HG02885 (cell line): ENCODE measurements around the gene UQCC2.

Experiments
- ATAC-seq: cut with Tn5 transposase; IDR thresholded peaks from one replicate; pipeline ENCODE4 v1.9.1; 2021; ENCODE audit warnings: mild to moderate bottlenecking; ENCODE audit not compliant: unreplicated experiment, poor library complexity

The UQCC2 gene

GRCh38 chr6:33711140-33712129 lies at the start of gene UQCC2:
TSS of gene UQCC2 (minus strand) at chr6:33711700. CDS start at chr6:33711686, 14 bp downstream.
- ATAC-seq, result peak; percentile 91

DNA sequence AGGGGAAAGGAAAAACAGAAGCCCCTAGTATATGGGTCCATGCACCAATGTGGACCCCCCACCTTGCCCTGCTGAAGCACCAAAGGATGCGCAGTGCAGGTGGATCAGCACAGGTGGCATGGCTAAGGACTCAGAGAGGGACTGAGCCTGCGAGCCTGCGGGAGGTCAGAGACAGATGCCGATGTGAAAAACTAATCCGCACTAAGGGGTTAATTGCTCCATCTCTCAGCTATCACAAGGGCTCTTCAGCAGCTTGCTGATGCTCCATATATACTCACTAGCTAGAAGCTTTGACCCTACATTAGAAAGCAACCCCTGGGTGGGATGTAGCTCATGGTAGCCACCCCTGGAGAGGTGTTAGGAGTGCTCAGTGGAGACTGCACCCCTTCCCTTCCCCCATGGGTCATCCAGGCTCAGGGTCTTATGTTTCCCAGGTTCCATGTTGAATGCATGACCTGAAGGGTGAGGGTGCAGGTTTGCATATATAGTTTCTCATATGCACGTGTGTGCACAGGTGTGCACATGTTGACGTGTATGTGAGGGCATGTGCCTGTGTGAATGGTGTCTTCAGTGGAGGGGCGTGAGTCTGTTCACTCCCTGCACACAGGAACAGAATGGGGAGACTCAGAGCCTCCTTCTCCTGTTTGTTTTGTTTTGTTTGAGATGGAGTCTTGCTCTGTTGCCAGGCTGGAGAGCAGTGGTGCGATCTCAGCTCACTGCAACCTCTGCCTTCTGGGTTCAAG lies 48.6 kb upstream of the UQCC2 start:
- ATAC-seq, result no peak

- ATAC-seq, result no peak
Measured at GRCh38 chr6:33758815-33759216, 47.3 kb upstream of the UQCC2 start.

- no peak for ATAC-seq
Measured at GRCh38 chr6:33757906-33758305, 46.4 kb upstream of the UQCC2 start.

DNA sequence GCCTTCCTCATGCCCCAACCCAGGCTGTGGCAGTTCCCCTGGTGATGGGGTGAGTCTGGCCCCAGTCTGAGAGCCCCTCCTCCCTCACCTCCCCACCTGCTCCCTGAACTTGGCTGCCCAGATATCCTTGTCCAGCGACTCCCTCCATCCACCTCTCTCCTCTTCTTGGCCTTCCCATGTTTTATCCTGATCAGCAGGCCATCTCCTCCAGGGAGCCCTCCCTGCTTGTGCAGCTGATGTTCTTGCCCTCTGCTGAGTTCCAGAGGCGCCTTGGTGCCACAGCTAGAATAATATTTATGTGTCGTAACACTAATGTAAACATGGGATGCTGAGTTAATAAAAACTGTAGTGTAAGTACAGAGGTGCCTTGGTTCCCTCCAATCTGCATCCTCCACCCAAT lies 45.6 kb upstream of the UQCC2 start:
- ATAC-seq, result no peak

DNA sequence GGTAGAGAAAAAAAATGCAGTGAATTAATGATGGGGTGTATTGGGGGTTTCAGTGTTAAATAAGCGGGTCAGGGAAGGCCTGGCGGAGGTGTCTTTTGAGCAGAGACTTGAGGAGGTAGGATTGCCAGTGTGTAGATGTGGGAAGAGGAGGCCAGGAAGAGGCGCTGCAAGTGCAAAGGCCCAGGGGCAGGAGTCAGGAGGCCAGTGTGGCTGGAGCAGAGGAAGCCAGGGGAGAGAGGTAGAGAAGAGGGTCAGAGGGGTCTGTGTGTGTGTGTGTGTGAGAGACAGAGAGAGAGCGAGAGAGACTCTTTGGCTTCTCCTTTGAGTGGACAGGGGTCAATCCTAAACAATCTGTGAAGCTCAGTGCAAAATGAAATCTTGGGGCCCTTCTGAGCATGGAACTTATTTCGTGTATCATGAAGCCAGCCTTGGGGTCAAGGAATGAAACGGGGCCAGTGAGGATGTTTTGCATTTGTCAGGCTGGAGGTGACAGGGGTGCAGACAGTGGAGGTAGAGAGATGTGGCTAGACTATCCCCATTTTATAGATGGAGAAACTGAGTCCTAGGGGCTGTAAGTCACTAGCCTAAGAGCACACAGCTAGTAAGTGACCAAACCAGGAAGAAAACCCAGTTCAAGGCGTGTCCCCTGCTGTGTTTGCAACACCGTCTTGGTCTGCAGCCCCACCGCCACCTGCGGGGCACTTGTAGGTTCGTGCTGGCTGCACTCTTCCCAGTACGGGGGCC lies 44.9 kb upstream of the UQCC2 start:
- no peak for ATAC-seq

GRCh38 chr6:33755070-33755869 lies 43.8 kb upstream of the UQCC2 start:
- ATAC-seq, result no peak

DNA sequence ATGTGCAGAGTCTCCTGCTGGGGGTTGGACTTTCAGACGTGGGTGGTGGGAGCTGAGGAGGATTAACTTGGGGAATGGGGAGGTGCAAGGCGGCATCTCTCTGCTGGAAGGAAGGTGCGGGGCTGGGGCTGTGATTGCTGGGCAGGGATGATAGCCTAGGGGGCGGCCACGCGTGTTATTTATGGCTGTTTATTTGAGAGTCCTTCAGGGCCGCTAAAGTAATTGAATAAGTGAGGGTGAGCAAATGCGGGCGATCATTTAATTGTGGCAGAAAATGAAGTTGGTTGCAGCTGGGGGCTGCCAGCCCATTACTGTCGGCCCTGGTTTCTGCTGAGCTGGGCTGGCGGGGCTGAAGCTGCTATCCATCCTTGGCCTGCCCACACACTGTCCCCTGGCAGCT lies 42.7 kb upstream of the UQCC2 start:
- no peak for ATAC-seq

- no peak for ATAC-seq
Measured at GRCh38 chr6:33752646-33753015, 41.1 kb upstream of the UQCC2 start.

GRCh38 chr6:33751771-33752645 lies 40.5 kb upstream of the UQCC2 start:
- ATAC-seq, result no peak

DNA sequence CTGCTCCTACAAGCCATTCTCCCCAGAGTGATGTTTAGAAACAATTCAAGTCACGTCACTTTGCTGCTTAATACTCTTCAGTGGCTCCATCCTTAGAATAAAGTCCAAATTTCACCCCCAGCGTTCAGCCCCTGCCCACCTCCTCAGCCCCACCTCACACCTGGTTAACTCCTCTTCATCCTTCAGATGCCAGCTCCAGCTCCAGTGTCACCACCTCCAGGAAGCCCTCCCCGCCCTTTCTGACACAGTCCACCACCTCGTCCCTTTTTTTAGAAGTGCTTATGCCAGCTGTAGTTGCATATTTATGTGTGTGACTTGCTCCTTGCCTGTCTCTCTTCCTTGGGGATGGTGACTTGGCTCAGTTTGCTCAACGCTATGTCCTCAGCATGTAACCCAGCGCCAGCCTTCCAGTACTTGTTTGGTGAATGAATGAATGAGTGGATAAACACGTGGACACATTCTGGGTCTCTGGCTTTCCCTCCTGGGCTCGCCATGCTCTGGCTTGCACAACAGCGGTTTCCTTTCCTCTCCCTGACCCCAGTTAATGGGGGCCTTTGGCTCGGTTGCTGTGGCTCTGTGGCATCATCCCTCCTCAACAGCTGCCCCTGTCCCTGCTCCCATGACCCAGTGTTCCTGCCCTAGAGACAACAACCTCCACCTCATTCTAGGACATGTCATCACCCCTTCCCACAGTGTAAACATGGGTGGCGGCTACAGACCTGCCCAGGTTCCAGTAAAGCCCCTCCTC lies 38.9 kb upstream of the UQCC2 start:
- no peak for ATAC-seq

GRCh38 chr6:33749401-33749800 lies 37.9 kb upstream of the UQCC2 start:
- no peak for ATAC-seq

DNA sequence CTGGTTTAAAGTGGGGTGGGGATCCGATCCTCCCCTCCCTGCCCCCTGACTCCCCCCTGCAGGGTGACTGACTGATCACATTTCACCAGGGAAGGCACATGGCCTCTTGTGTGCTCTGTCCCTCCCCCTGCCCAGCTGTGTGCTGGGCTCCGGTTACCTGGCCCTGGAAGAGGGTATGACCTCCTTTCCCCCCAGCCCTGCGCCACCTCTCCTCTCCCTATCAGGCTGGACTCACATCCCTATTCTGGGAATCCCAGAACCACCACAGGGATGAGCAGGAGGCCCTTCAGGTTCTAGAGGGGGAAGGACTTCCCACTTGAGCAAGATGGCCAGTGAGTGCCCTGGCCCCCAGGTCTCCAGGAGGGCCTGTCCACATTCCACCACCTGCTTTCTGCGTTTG lies 37.3 kb upstream of the UQCC2 start:
- no peak for ATAC-seq

GRCh38 chr6:33747823-33748222 lies 36.3 kb upstream of the UQCC2 start:
- ATAC-seq, result no peak

DNA sequence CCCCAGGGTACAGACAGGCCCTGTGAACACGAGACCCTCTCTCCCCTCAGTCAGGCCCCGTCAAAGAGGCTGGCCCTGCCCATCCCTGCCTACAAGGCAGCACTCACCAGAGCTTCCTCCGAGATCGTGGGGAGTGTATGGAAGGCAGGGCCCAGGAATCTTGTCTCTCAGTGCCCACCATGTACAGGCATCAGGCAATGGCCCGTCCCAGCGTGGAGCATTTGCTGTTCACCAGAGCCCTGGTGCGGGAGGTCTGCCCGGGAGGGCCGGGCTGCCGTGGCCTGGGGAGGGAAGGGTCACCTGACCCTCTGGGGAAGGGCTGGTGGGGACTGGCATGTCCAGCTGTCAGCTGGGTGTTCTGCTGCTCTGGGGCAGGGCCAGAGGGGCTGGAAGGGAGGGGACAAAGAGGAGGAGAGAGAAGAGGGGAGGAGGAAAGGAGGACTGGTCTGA lies 35.2 kb upstream of the UQCC2 start, which contains the start of gene IP6K3:
Gene IP6K3 (minus strand): TSS at position 255 of the 450 bp plus-strand sequence. CDS start 11,429 bp downstream, outside the sequence.
- ATAC-seq, result no peak

GRCh38 chr6:33746036-33746600 lies 34.6 kb upstream of the UQCC2 start:
- ATAC-seq, result no peak

- ATAC-seq, result no peak
Measured at GRCh38 chr6:33745548-33745947, 34.0 kb upstream of the UQCC2 start.
